A549 (cell line): ENCODE data around the gene INPP5A.

ENCODE experiments used
- CEBPB ChIP-seq, 2 experiments: fragments of >200 bp in 1 of 2; sonication (Bioruptor Twin) in 1 of 2; formaldehyde crosslinking in 1 of 2; IDR thresholded peaks; 2 replicates each; pipeline ENCODE4 v1.6.1; 2012 to 2016
- KDM5A ChIP-seq: fragments of 200-600 bp; sonication (generic); IDR thresholded peaks from 2 replicates; pipeline ENCODE4 v1.6.1; 2016; ENCODE audit warnings: antibody characterized with exemption, mild to moderate bottlenecking
- MAX ChIP-seq: IDR thresholded peaks from 2 replicates; pipeline ENCODE4 v1.6.1; 2012
- NFE2L2 ChIP-seq: fragments of 150-350 bp; conservative IDR thresholded peaks from 2 replicates; pipeline ENCODE4 v1.6.1; 2014; ENCODE audit warnings: low read length
- PBX3 ChIP-seq: IDR thresholded peaks from 2 replicates; pipeline ENCODE4 v1.6.1; 2012
- POLR2A ChIP-seq: IDR thresholded peaks from 2 replicates; pipeline ENCODE4 v1.6.1; 2012; ENCODE audit warnings: mild to moderate bottlenecking, low read length
- RNF2 ChIP-seq: fragments of 200-600 bp; sonication (generic); IDR thresholded peaks from 2 replicates; pipeline ENCODE4 v1.6.1; 2016; ENCODE audit warnings: low read depth, mild to moderate bottlenecking, antibody characterized with exemption, moderate library complexity, borderline replicate concordance
- TF ChIP-seq, protein P1 (sequence below): fragments of 200-600 bp; sonication (generic); IDR thresholded peaks from 2 replicates; pipeline ENCODE4 v1.6.1; 2016; ENCODE audit warnings: antibody characterized with exemption, mild to moderate bottlenecking, moderate library complexity

GRCh38 chr10:132722394-132723329 lies 185.1 kb downstream of the INPP5A start:
- no peak for TF ChIP-seq POLR2A
- no peak for TF ChIP-seq KDM5A
- TF ChIP-seq PBX3 = no peak
- TF ChIP-seq NFE2L2 = no peak
- TF ChIP-seq RNF2 = no peak
- TF ChIP-seq CEBPB (IDR thresholded peaks at IDR 0.05) = no peak
- no peak for TF ChIP-seq MAX
- TF ChIP-seq, protein P1, sequence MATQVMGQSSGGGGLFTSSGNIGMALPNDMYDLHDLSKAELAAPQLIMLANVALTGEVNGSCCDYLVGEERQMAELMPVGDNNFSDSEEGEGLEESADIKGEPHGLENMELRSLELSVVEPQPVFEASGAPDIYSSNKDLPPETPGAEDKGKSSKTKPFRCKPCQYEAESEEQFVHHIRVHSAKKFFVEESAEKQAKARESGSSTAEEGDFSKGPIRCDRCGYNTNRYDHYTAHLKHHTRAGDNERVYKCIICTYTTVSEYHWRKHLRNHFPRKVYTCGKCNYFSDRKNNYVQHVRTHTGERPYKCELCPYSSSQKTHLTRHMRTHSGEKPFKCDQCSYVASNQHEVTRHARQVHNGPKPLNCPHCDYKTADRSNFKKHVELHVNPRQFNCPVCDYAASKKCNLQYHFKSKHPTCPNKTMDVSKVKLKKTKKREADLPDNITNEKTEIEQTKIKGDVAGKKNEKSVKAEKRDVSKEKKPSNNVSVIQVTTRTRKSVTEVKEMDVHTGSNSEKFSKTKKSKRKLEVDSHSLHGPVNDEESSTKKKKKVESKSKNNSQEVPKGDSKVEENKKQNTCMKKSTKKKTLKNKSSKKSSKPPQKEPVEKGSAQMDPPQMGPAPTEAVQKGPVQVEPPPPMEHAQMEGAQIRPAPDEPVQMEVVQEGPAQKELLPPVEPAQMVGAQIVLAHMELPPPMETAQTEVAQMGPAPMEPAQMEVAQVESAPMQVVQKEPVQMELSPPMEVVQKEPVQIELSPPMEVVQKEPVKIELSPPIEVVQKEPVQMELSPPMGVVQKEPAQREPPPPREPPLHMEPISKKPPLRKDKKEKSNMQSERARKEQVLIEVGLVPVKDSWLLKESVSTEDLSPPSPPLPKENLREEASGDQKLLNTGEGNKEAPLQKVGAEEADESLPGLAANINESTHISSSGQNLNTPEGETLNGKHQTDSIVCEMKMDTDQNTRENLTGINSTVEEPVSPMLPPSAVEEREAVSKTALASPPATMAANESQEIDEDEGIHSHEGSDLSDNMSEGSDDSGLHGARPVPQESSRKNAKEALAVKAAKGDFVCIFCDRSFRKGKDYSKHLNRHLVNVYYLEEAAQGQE = no peak
